ENCODE results near the gene EPS15. TPM values are rescaled to one million over a fixed set of nuclear protein-coding genes. Genes with fewer than 3 reads are reported as not detected.

EPS15 gene
- polyA plus RNA-seq, 1 of the 3 experiments (the other 2 are of a cell fraction), result 17.0 TPM

- H3K9me2 ChIP-seq, result no peaks in the 10 kb centered on the region
- 86% methylated on average over 6 of the region's 8 CpGs for WGBS (ENCODE audit: low lambda C conversion rate)
- H3F3A ChIP-seq (replicated peaks; ENCODE audit: insufficient read depth), result no peaks in the 10 kb centered on the region
- H3K4me1 ChIP-seq (ENCODE audit: control insufficient read depth in 1 of 2, insufficient read depth in 2 of 2, low read depth in 1 of 2, low read length in 1 of 2), result peaks cover 3 to 6% of the 10 kb centered on the region in 2 experiments; a peak in 3 of 4 replicates
- no peak overlapping the region for H3K4me2 ChIP-seq
- H3K79me2 ChIP-seq (ENCODE audit: insufficient read depth), result no peaks in the 10 kb centered on the region
- CTCF ChIA-PET, result interaction anchor here (1.2 kb wide), 1 partner anchor 12 kb away, joined by 7 read pairs; no protein-coding TSS in a partner anchor
- DNase-seq, result no peak
- H3K36me3 ChIP-seq (replicated peaks in 1 of 2; ENCODE audit: control insufficient read depth in 1 of 2, insufficient read depth in 2 of 2, low read length in 1 of 2), result no peaks in the 10 kb centered on the region
- TF ChIP-seq YY1 (IDR thresholded peaks at IDR 0.05; ENCODE audit: low read depth), result no peak
- H4K20me1 ChIP-seq (ENCODE audit: insufficient read depth), result no peaks in the 10 kb centered on the region
- no peak overlapping the region for H3K4me3 ChIP-seq (ENCODE audit: low read depth in 2 of 2, low read length in 1 of 2)
- H3K27ac ChIP-seq (ENCODE audit: low read depth in 2 of 2, low read length in 1 of 2), result no peak overlapping the region
- H2AFZ ChIP-seq (ENCODE audit: low read depth), result no peak overlapping the region
- H3K27me3 ChIP-seq (ENCODE audit: insufficient read depth), result no peaks in the 10 kb centered on the region
- POLR2A ChIA-PET, result no interaction called here
- no peaks in the 10 kb centered on the region for H3K9me3 ChIP-seq
- H3K9ac ChIP-seq, result no peak overlapping the region
Measured at GRCh38 chr1:51309291-51309690, 209.8 kb downstream of the EPS15 start.

- Histone ChIP-seq H3K4me3 (ENCODE audit: low read depth in 2 of 2, low read length in 1 of 2) (no peak overlapping the region), H3K9ac (no peak overlapping the region), H3K36me3 (replicated peaks in 1 of 2; ENCODE audit: control insufficient read depth in 1 of 2, insufficient read depth in 2 of 2, low read length in 1 of 2) (no peaks in the 10 kb centered on the region), H3K27me3 (ENCODE audit: insufficient read depth) (no peaks in the 10 kb centered on the region), H3K4me2 (no peak overlapping the region), H3K79me2 (ENCODE audit: insufficient read depth) (no peaks in the 10 kb centered on the region), H4K20me1 (ENCODE audit: insufficient read depth) (no peaks in the 10 kb centered on the region), H3K9me2 (no peaks in the 10 kb centered on the region), H3K27ac (ENCODE audit: low read depth in 2 of 2, low read length in 1 of 2) (no peak overlapping the region), H3K9me3 (no peaks in the 10 kb centered on the region), H3F3A (replicated peaks; ENCODE audit: insufficient read depth) (peaks cover 6% of the 10 kb centered on the region), H3K4me1 (ENCODE audit: control insufficient read depth in 1 of 2, insufficient read depth in 2 of 2, low read depth in 1 of 2, low read length in 1 of 2) (peaks cover 0 to 3% of the 10 kb centered on the region in 2 experiments; a peak in 1 of 4 replicates), H2AFZ (ENCODE audit: low read depth) (no peak overlapping the region)
- WGBS (ENCODE audit: low lambda C conversion rate), result 83% methylated on average over 6 of the region's 6 CpGs
- DNase-seq, result no peak
- POLR2A ChIA-PET, result no interaction called here
- CTCF ChIA-PET, result interaction anchor here (1.8 kb wide), 1 partner anchor 12 kb away, joined by 7 read pairs; no protein-coding TSS in a partner anchor
- TF ChIP-seq JUND (IDR thresholded peaks at IDR 0.05) (no peak), REST (IDR thresholded peaks at IDR 0.05; ENCODE audit: low read depth, low read length) (no peak), NRF1 (IDR thresholded peaks at IDR 0.05; ENCODE audit: low read depth, low read length) (no peak), GATA2 (CRISPR knock-in tag; IDR thresholded peaks at IDR 0.05) (no peak), PBX3 (IDR thresholded peaks at IDR 0.05) (no peak), EZH2phosphoT487 (IDR thresholded peaks at IDR 0.05; ENCODE audit: borderline replicate concordance, low read depth) (no peak), EP300 (IDR thresholded peaks at IDR 0.05; ENCODE audit: borderline replicate concordance in 1 of 2, low read depth in 1 of 2, low read length in 1 of 2) (no peak), TEAD4 (IDR thresholded peaks at IDR 0.05; ENCODE audit: borderline replicate concordance, insufficient read depth) (no peak), MEF2A (IDR thresholded peaks at IDR 0.05; ENCODE audit: borderline replicate concordance, low read depth) (no peak), GABPA (IDR thresholded peaks at IDR 0.05; ENCODE audit: low read depth) (no peak), FOXJ3 (CRISPR knock-in tag; IDR thresholded peaks at IDR 0.05) (no peak), ZBTB33 (IDR thresholded peaks at IDR 0.05; ENCODE audit: borderline replicate concordance, low read depth) (no peak), SMC3 (IDR thresholded peaks at IDR 0.05; ENCODE audit: low read depth, low read length) (no peak), MXI1 (IDR thresholded peaks at IDR 0.05; ENCODE audit: low read depth, low read length) (no peak), IRF3 (IDR thresholded peaks at IDR 0.05; ENCODE audit: low read depth, low read length) (no peak)
Measured at GRCh38 chr1:51308636-51309035, 210.4 kb downstream of the EPS15 start.

All from SK-N-SH (cell line).